OCI-LY1 (cell line): ENCODE data around the gene RPS3A.

ENCODE experiments used
- CTCF ChIP-seq: fragments of 200-600 bp; sonication (generic), shearing (Covaris generic); IDR thresholded peaks from 2 replicates; pipeline ENCODE4 v1.5.1; 2017; ENCODE audit warnings: mild to moderate bottlenecking, antibody characterized with exemption, low read length, moderate library complexity, mixed read lengths
- EZH2 ChIP-seq: fragments of 200-600 bp; sonication (generic), shearing (Covaris generic); IDR thresholded peaks from 2 replicates; pipeline ENCODE4 v1.8.0; 2017; ENCODE audit warnings: borderline replicate concordance, mixed run types, mild to moderate bottlenecking, antibody characterized with exemption, low read length, moderate library complexity, mixed read lengths

DNA sequence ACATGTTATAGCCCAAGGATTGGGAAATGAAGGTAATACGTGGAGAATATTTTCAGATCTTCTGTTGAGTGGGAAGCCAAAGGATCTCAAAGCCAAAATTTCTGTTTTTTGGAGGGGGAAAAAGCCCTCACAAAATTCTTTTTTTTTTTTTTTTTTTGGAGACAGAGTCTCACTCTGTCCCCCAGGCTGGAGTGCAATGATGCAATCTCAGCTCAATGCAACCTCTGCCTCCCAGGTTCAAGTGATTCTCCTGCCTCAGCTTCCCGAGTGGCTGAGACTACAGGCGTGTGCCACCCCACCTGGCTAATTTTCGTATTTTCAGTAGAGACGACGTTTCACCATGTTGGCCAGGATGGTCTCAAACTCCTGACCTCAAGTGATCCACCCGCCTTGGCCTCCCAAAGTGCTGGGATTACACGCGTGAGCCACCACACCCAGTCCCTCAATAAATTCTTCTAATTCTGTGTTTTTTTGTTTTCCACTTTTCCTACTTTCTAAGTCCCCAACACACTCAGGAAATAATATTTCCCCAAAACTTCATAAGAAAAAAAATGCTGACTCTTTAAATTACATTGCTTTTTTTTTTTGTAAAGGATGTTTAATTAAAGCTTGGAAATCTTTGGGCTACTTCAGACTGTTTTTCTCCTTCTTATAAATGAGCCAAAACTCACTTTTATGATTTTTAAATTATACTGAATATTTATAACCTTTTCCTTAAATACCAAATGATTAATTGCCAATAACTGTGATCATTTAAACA, 51.6 kb downstream of the RPS3A start:
- TF ChIP-seq CTCF (no peak), EZH2 (no peak)
